ENCODE measurements around the gene TADA2A.
"Not testable (repeated sequence)": the region's sequence is repeated elsewhere in the genome, so short reads cannot be mapped to it uniquely, and the experiment has no call there.

TADA2A gene

GRCh38 chr17:37447641-37448040 lies 41.0 kb downstream of the TADA2A start:
- Histone ChIP-seq H3K36me3 (ENCODE audit: insufficient read depth) (peaks cover 2% of the 10 kb centered on the region; the same call in 1 of the 2 replicates), H4K20me1 (ENCODE audit: insufficient read depth) (no peaks in the 10 kb centered on the region), H3K4me2 (no peak overlapping the region), H3K4me1 (ENCODE audit: low read depth, poor library complexity, severe bottlenecking) (no peaks in the 10 kb centered on the region), H3K4me3 (IDR thresholded peaks at IDR 0.05; ENCODE audit: insufficient read depth, low read depth, low read length) (no peak overlapping the region), H2AFZ (ENCODE audit: low read depth) (no peak overlapping the region), H3K27me3 (ENCODE audit: insufficient read depth, low read depth) (no peaks in the 10 kb centered on the region), H3K9ac (no peak overlapping the region), H3K79me2 (ENCODE audit: insufficient read depth, low read depth) (no peaks in the 10 kb centered on the region), H3K27ac (no peak overlapping the region)
- TF ChIP-seq, protein P1, sequence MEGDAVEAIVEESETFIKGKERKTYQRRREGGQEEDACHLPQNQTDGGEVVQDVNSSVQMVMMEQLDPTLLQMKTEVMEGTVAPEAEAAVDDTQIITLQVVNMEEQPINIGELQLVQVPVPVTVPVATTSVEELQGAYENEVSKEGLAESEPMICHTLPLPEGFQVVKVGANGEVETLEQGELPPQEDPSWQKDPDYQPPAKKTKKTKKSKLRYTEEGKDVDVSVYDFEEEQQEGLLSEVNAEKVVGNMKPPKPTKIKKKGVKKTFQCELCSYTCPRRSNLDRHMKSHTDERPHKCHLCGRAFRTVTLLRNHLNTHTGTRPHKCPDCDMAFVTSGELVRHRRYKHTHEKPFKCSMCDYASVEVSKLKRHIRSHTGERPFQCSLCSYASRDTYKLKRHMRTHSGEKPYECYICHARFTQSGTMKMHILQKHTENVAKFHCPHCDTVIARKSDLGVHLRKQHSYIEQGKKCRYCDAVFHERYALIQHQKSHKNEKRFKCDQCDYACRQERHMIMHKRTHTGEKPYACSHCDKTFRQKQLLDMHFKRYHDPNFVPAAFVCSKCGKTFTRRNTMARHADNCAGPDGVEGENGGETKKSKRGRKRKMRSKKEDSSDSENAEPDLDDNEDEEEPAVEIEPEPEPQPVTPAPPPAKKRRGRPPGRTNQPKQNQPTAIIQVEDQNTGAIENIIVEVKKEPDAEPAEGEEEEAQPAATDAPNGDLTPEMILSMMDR (conservative IDR thresholded peaks at IDR 0.05; ENCODE audit: low read depth, low read length), result no peak

GRCh38 chr17:37450112-37450511 lies 43.4 kb downstream of the TADA2A start:
- Histone ChIP-seq H4K20me1 (ENCODE audit: insufficient read depth) (no peaks in the 10 kb centered on the region), H3K4me2 (no peak overlapping the region), H3K27ac (no peak overlapping the region), H3K36me3 (ENCODE audit: insufficient read depth) (no peaks in the 10 kb centered on the region), H3K9ac (no peak overlapping the region), H3K4me3 (IDR thresholded peaks at IDR 0.05; ENCODE audit: insufficient read depth, low read depth, low read length) (no peak overlapping the region), H2AFZ (ENCODE audit: low read depth) (no peak overlapping the region), H3K27me3 (ENCODE audit: insufficient read depth, low read depth) (no peaks in the 10 kb centered on the region), H3K4me1 (ENCODE audit: low read depth, poor library complexity, severe bottlenecking) (no peaks in the 10 kb centered on the region), H3K79me2 (ENCODE audit: insufficient read depth, low read depth) (no peaks in the 10 kb centered on the region)
- TF ChIP-seq, protein P1 (conservative IDR thresholded peaks at IDR 0.05; ENCODE audit: low read depth, low read length), result no peak

GRCh38 chr17:37457801-37458200 lies 51.1 kb downstream of the TADA2A start:
- not testable (repeated sequence) for H3K4me2 ChIP-seq; H3K27me3 ChIP-seq (ENCODE audit: insufficient read depth, low read depth); H2AFZ ChIP-seq (ENCODE audit: low read depth); H4K20me1 ChIP-seq (ENCODE audit: insufficient read depth); H3K9ac ChIP-seq; H3K36me3 ChIP-seq (ENCODE audit: insufficient read depth); H3K79me2 ChIP-seq (ENCODE audit: insufficient read depth, low read depth); H3K27ac ChIP-seq; H3K4me1 ChIP-seq (ENCODE audit: low read depth, poor library complexity, severe bottlenecking); H3K4me3 ChIP-seq (IDR thresholded peaks at IDR 0.05; ENCODE audit: insufficient read depth, low read depth, low read length)

- no peaks in the 10 kb centered on the region for H3K4me1 ChIP-seq (ENCODE audit: low read depth, poor library complexity, severe bottlenecking)
- no peaks in the 10 kb centered on the region for H3K79me2 ChIP-seq (ENCODE audit: insufficient read depth, low read depth)
- H3K27me3 ChIP-seq (ENCODE audit: insufficient read depth, low read depth), result no peaks in the 10 kb centered on the region
- no peak overlapping the region for H3K9ac ChIP-seq
- H4K20me1 ChIP-seq (ENCODE audit: insufficient read depth), result no peaks in the 10 kb centered on the region
- H3K27ac ChIP-seq, result no peak overlapping the region
- H3K4me2 ChIP-seq, result no peak overlapping the region
- no peaks in the 10 kb centered on the region for H3K36me3 ChIP-seq (ENCODE audit: insufficient read depth)
- no peak overlapping the region for H3K4me3 ChIP-seq (IDR thresholded peaks at IDR 0.05; ENCODE audit: insufficient read depth, low read depth, low read length)
- H2AFZ ChIP-seq (ENCODE audit: low read depth), result no peak overlapping the region
- TF ChIP-seq, protein P1 (conservative IDR thresholded peaks at IDR 0.05; ENCODE audit: low read depth, low read length), result no peak
These were observed 52.1 kb downstream of the TADA2A start for GRCh38 chr17:37458805-37459204.

GRCh38 chr17:37461668-37462067 lies 55.0 kb downstream of the TADA2A start:
- no peak overlapping the region for H3K4me3 ChIP-seq (IDR thresholded peaks at IDR 0.05; ENCODE audit: insufficient read depth, low read depth, low read length)
- no peaks in the 10 kb centered on the region for H4K20me1 ChIP-seq (ENCODE audit: insufficient read depth)
- H3K27me3 ChIP-seq (ENCODE audit: insufficient read depth, low read depth), result no peaks in the 10 kb centered on the region
- TF ChIP-seq, protein P1 (conservative IDR thresholded peaks at IDR 0.05; ENCODE audit: low read depth, low read length), result no peak
- H2AFZ ChIP-seq (ENCODE audit: low read depth), result no peak overlapping the region
- H3K27ac ChIP-seq, result no peak overlapping the region
- H3K9ac ChIP-seq, result no peak overlapping the region
- H3K79me2 ChIP-seq (ENCODE audit: insufficient read depth, low read depth), result no peaks in the 10 kb centered on the region
- no peak overlapping the region for H3K4me2 ChIP-seq
- no peaks in the 10 kb centered on the region for H3K36me3 ChIP-seq (ENCODE audit: insufficient read depth)
- H3K4me1 ChIP-seq (ENCODE audit: low read depth, poor library complexity, severe bottlenecking), result no peaks in the 10 kb centered on the region

All from KMS-11 (cell line).